Stimulated activated CD8-positive, alpha-beta memory T cell treated with anti-CD3 and anti-CD28 coated beads, Interleukin-15, amount 100 ng/mL, for 48 hours (primary cell): ENCODE data around the gene TMCO4.
A peak's percentile ranks its signal among the peaks of the same experiment; 100 is the strongest.

Experiments used
- DNase-seq, 2 donors: peaks; one replicate each; pipeline ENCODE4 v3.0.0-alpha.2; 2020; ENCODE audit warnings: low read depth in 2 of 2

Gene TMCO4

DNA sequence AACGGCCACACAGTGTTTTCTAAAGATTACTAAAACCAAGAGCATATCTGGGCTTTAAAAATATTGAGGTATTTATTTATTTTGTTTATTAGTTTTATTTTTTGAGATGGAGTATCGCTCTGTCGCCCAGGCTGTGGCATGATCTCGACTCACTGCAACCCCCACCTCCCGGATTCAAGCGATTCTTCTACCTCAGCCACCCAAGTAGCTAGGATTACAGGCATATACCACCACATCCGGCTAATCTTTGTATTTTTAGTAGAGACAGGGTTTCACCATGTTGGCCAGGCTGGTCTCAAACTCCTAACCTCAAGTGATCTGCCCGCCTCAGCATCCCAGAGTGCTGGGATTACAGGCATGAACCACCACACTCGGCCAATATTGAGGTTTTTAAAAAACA, 23.9 kb downstream of the TMCO4 start:
- DNase-seq, result no peak

DNA sequence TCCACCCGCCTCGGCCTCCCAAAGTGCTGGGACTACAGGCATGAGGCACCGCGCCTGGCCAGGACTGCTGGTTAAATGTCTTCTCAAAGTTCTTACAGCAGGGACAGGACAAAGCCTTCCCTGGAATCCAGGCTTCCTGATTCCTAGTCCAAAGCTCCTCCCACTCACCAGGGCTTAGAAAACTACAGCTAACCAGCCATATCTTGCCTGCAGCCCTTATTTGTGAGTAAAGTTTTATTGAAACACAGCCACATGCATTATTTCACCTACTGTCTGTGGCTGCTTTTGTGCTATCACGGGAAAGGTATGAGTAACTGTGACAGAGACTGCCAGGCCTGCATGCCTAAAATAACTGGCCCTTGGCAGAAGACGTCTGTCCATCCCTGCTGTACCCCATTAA, 24.4 kb downstream of the TMCO4 start:
- DNase-seq, result no peak

DNA sequence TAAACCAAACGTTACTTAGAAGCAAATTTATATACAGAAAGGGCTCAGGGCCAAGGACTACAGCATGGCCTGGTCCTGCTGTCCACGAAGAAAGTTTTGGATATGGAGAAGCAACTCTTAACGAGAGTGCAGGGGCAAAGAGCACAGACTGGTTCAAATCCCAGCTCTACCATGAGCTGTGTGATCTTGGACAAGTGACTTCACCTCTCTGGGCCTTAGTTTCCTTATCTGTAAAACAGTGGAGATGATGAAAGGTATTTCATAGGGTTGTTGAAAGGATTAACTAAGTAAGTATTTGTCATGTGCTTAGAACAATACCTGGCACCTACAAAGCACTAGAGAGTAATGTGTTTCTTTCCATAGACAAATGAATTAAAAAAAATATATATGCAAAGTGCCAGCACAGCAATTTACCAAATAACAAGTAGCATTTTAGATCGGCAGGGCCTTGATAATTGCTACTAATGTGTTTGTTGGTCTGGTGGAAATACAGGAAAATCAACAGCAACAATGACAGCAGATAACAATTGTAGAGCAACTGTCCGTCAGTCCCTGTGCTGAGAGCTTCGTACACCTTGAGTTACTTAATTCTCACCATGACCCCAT, 25.4 kb downstream of the TMCO4 start:
- DNase-seq, result no peak

DNA sequence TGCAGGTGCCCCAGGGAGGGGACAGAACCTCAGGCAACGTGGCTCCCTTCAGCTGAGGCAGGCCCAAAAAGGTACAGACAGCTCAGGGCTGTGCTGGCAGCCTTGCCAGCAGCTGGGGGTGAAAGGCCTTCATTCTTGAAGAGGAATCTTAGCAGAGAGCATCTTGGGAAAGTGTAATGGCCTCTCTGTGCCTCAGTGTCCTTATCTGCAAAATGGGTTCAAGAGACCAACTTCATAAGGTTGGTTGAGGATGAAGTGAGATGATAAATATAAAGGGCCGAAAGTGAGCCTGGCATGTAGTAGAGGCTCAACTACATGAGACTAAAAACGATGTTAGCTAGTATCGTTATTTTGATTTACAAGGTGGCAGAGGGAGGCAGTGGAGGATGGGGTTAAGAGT, 26.2 kb downstream of the TMCO4 start:
- no peak for DNase-seq

DNA sequence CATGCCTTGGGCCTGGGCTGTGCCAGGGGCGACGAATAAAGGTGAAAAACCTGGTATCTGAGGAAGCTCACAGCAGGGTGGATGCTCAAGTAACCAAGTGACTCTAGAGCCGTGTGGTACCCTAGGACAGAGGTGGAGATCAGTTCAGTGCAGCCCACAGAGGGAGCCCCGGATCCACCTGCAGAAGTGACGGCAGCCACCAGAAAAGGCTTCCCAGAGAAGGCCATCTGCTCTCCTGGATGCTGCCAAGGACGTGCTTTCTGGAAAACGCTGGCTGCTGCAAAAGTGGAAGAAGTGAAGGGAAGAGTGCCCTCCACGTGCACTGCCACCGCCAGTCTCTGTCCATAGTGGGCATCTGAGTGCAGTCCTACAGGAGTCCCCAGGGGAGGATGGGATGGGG, 27.7 kb downstream of the TMCO4 start:
- no peak for DNase-seq

DNA sequence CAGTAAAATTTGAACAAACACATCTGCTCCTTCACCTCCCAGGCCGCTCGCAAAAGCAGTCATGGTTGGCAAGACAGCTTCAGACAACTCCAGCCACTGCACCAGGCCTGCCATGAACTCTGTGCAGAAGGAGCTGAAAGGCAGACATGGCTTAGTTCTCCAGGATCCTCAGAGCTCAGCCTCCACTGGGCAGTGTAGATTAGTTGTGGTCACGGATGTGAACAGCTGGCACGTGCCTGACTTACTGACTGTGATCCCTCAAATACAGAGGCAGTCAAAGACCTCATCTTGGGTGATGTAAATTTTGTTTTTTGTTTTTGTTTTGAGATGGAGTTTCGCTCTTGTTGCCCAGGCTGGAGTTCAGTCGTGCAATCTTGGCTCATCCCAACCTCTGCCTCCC, 28.4 kb downstream of the TMCO4 start:
- DNase-seq, result no peak

DNA sequence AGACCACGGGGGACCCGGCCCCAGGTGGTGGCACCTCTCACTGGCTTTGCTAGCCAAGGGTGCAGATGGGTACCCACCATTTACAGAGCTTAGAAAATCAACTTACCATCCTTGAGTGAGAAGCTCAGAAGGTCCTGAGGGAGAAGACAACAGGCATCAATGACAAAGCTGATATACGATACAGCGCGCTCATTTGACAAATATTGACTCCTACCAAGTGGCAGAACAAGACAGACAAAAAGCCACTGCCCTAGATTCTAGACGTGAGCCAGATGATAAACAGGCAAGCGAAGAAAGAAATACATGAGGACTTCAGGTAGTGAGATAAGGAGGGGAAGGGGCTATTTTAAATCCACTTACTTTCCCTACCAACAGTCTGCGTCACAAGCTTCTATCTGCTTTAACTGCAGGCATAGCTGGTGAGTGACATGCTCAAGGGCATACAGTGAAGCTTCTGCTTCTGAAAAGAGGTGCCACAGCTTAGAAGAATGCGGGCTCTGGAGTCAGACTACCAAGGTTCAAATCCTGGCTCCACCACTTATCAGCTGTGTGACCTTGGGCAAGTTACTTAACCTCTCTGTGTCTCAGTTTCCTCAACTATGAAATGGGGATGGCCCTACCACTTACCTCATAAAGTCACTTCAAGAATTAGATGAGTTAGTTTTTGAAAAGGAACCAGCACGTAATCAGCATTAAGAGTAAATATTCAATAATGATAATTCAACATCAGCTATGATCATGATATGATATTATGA, 29.1 kb downstream of the TMCO4 start:
- DNase-seq, result no peak

DNA sequence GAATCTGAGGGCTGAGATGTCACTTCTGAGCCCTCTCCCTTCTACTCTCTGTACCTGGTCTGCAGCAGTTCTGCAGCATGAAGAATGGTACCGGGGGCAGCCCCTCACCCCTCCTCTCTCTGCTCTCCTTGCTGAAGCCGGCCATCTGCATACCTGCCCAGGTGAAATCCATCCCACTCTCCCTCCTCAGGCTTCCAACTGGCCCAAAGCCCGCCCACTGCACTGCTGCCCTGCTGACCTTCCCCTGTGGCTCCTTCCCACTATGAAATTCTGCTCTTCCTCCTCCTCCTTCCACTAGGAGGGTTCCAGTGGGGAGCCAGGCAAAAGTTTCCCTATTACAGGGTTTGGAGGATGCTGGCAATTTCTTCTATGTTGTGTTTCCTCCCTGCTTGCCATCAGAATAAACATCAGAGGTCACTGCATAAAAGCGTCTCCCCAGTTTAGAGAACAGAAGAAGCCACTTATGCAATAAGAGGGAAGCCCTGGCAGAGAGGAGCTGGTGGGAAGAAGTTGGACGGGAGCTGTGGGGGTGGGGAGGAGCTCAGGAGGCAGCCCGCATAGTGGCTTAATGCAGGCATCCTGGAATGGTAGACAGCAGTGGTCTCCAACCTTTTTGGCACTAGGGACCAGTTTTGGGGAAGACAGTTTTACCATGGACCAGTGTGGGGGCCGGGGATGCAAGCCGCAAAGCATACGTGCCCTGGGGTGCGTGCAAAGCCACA, 30.3 kb downstream of the TMCO4 start:
- DNase-seq, result no peak

DNA sequence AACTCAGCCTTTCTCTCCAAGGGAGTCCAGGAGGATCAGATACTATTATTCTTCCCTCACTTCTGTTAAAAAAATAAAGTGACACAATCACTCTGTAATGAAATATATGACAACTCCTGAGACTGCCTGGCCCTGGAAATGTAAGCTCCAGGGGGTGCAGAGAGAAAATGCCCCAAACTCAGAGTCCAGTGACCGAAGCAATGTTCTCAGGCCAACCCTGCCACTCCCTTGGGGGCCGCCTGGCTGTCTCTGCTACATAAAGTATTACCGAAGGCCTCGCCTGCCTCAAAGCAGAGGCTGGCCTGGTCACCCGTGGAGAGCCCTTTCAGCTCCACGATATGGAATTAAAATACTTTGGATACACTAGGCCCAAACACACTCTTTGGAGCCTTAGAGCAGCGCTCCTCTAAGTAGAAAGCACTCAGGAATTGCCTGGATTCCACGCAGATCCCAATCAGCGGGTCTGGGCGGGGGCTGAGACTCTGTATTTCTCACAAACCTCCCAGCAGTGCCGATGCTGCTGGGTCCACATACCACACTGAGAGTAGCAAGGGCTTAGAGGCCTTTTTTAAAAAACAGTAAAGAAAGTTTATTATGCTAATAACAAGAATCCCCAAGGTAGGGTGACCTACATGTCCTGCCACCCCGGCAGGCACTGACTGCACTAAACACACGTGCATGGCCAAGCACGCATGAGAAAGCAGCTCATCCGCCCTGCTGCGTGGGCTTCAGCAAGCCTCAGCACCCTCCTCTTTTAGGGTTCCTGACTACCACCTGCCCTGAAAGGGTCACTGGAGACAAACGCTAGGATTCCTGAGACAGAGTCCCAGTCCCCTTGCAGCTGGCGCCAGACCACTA, 31.1 kb downstream of the TMCO4 start:
- DNase-seq, result no peak

DNA sequence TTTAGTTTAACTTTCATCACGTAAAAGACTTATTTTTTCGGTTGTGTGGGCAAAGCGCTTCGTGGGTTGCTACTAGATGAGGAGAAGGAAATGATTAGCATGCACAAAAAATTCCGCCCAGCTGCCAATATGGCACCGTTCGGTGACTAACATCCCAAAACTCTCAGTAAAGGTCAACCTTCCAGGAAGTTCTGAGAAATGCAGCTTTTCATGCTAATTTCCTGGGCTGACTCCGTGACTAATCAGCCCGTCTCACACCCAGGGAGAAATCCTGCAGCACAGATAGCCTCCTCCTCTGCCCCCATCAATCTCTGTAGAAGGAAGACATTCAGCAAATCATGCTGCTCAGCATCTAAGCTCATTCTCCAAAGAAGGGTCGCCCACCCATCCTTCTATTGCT, 34.1 kb downstream of the TMCO4 start:
- peak; percentile 14 to 34 for DNase-seq

DNA sequence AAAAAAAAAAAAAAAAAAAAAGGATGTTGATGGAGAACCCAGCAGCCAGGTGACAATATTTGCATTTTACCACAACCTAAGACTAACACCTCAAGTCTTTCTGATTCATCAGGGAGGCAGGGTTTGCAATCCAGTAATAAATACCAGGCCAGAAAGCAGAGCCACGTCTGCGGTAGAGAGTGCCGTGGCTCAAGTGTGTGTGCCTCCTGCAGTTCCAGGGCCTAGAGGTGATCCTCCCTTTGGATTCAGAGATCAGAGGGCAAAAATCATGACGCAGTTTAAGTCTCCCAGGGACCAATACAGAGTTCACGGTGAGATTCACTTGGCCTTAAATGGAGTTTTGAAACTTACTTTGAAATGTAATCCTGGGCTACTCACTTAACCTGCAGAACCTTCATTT, 34.9 kb downstream of the TMCO4 start:
- DNase-seq, result no peak

DNA sequence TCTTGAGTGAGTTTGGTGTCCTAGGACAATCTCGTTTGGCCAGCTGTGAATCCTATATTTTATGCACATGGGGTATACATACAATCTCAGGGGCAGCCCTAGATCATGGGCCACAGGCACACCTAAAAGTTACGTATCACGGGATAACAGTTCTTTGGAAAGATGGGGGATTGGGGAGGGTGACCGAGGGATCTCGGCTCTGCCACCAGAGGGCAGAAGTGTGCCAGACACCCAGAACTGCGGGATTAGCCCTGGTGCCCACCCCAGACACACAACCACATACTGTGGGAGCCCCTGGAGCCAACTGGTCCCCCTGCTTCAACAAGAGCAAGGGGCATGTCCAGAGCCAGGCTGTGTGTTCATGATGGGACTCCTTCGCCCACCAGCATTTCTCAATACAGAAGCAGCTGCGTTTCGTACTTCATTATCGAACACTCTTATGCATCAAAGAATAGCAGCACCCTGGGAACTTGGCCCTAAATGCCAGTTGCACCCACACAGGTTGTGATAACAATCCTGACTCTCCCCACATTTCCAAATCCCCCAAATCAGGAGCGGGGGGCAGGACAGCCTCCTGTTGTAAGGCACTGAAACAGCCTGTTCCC, 37.4 kb downstream of the TMCO4 start:
- DNase-seq, result peak in 1 of 2 donors; percentile 8

DNA sequence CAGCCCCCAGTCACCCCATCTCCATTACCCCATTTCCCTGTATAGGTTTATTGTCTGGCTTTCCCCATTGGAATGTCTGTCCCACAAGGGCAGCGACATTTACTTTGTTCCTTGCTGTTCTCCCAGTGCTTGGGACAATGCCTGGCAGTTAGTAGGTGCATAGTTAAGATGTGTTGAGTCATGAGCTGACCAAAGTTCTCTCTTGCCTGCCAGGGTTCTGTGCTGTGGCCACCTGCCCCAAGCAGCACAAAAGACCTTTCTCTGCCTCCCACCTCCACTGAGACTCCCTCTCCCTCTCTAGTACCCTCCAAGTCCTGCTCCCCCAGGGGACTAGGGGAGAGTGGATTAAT, 40.0 kb downstream of the TMCO4 start:
- DNase-seq, result no peak

DNA sequence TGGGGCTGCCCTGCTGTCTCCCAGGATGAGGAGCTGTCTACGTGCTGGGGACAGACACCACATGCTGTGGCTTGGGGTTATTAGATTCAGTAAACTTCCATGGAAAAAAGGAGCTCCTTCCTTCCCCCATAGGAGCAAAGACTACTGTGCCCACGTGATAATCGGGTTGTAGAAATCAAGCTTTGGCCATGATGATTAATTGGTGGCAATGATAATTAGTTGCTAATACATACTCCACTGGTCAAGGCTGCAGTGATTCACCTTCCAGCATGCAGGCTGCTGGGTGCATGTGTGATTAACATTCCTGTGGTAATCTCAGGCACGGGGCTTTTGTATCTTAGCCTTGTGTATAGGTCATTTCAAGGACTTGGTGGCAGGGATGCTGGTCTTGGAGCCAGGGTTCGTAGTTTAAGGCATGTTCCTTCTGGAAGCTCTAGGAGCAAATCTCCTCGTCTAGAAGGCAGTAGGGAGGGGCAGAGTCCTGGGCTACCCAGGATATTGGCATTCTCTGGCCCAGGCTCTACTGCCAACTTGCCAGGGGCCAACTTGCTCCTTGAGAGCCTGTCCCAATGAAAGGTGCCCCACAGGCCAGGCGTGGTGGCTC, 41.4 kb downstream of the TMCO4 start:
- DNase-seq, result no peak

DNA sequence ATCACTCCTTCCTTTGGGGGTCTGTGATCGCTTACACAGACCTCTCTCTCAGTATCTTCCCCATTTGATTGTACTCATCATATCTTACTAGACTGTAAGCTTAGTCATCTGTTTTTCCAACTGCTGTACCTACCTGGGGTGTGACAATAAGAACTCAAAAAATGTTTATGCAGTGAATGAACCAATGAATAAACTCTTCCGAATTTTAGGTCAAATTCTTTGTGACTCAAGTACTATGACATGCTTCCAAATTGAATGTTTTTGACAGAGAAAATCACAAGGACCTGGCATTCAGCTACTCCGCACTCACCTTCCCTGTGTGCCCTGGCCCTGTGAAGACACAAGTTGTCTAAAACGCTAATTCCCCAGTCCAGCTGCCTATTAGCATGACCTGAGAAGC, 42.1 kb downstream of the TMCO4 start:
- no peak for DNase-seq

DNA sequence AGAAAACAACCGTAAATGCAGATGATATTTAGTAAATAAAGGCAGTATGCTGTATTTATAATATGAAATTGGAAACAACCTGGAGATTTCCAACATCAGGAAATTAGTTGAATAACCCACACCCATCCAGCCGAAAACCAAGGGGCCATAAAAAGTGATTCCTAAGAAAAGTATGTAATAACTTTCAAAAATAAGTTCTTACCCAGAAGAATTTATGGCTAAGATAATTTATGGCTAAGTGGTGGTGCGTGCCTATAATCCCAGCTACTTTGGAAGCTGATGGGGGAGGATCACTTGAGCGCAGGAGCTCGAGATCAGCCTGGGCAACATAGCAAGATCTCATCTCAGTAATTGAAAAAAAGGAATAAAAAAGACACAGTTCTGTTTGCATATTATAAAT, 43.2 kb downstream of the TMCO4 start:
- no peak for DNase-seq

DNA sequence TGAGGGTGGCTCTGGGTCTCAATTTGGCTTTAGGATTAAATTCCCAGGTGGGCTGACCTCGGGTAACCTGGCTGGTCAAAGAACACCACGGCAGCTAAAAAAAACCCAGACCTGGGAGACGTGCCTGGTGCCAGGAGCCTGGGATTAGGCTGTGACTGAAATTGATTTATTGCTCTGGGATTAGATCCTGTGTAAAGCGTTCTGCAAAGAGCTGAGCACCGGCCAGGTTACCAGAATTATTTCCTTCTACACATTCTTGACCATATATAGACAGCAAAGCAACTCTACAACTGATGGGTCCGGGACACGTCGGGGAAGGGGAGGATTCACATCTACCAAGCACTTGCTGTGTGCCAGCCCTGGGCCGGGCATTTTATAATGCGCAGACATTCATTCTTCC, 45.2 kb downstream of the TMCO4 start:
- no peak for DNase-seq

DNA sequence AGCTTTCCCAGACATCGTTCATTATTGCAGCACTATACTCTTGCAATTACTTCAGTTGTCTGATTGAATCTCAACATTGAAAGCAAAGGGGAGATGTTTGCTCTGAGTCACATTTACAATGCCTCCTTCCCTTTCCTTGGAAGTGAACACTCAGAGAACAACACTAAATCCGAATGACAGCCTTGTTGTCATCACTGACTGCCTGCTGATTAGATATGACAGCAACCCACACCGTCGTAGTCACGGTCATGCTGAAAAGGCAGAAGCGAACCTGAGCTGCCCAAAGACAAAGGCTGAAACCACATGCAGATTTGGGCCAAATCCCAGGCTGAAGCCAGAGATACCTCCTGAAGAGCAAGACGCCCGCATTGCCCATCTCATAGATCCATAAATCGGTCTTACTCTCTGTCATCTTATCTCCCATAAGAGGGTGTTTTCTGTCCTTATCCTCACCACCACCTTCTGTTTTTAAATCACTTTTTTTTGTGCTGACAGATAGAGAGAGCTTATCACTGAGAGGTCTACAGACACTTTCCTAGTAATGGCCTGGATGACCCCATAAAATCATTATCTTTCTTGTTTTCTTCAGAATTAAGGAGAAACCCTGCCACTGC, 47.5 kb downstream of the TMCO4 start:
- DNase-seq, result no peak

DNA sequence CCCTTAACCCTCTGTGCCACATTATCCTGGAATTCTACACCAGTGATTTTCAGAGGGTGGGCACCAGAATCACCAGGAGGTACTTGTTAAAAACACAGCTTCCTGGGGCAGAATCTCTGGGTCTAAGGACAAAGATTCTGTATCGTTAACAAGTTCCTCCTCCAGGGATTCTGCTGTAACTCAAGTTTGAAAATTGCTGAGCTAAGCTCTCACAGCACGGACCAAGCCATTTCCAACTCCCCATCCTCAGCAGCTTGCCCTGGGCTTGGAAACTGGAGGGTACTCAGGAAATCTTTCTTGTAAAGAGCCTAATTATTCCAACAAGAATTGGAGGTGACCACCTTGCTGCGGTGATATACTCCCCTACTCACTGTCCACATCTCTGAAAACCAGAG, 48.8 kb downstream of the TMCO4 start:
- no peak for DNase-seq

DNA sequence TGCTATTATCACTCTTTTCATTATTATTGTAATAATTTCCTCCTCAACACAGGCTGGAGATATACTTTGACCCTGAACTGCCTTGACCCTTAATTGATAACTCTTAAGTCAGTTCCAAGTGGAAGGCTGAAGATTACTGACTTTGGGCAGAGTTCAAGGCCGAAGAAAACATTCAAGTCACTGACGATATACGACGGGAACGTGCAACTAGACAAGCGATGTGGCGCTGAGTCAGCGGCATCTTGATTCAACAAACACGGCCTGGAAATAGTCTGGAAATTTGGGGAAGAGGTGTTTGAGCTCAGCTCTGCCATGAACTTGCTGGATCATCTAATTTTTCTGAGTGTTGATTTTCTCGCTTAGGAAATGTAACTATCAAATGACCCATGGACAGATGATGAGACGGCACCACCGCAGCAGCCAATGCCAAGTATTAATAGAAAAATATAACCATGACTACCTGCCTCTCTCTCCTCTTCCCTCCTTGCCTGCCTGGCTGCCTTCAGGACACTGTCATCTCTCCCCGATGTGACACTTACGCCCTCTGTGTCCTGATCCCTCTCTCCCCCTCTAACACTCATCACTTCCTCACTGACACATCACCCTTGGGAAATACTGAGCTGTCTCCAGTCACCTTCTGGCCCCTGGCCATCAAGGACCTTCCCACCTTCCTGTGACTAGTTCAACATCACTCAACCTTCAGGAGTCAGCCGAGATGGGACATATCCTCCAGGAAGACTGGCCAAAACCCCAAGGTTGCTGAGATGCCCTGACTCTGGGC, 49.4 kb downstream of the TMCO4 start:
- no peak for DNase-seq
